ENCODE measurements around the gene TPRN.

TPRN gene

GRCh38 chr9:137235424-137236237 is 35.1 kb upstream of the TPRN start:
- no peak for DNase-seq

- DNase-seq: no peak
These were observed 34.4 kb upstream of the TPRN start for GRCh38 chr9:137234758-137235423.

- DNase-seq: no peak
These were observed 33.6 kb upstream of the TPRN start for GRCh38 chr9:137234055-137234697.

- DNase-seq: no peak
These were observed 32.8 kb upstream of the TPRN start for GRCh38 chr9:137233143-137233980.

GRCh38 chr9:137232510-137232909 is 32.0 kb upstream of the TPRN start:
- DNase-seq: no peak

- DNase-seq: no peak
These were observed 31.6 kb upstream of the TPRN start for GRCh38 chr9:137232101-137232500.

- no peak for DNase-seq
These were observed 31.0 kb upstream of the TPRN start for GRCh38 chr9:137231372-137232039.

GRCh38 chr9:137230705-137231371 is 30.3 kb upstream of the TPRN start, which contains the start of gene SLC34A3:
SLC34A3 (plus strand) TSS chr9:137230901; CDS start chr9:137231703, 802 bp downstream.
- no peak for DNase-seq

GRCh38 chr9:137229903-137230704 is 29.6 kb upstream of the TPRN start:
- DNase-seq: no peak

- DNase-seq: no peak
These were observed 28.7 kb upstream of the TPRN start for GRCh38 chr9:137228968-137229896.

GRCh38 chr9:137228506-137228967 is 28.0 kb upstream of the TPRN start:
- DNase-seq: no peak

- no peak for DNase-seq
These were observed 27.4 kb upstream of the TPRN start for GRCh38 chr9:137227853-137228505.

- peak; percentile 57 for DNase-seq
These were observed 26.7 kb upstream of the TPRN start, which contains the start of gene RNF224 for GRCh38 chr9:137227054-137227852. RNF224 (plus strand) TSS chr9:137227502; CDS start chr9:137228336, 834 bp downstream.

- DNase-seq: no peak
These were observed 26.0 kb upstream of the TPRN start for GRCh38 chr9:137226338-137227053.

GRCh38 chr9:137225699-137226331 is 25.3 kb upstream of the TPRN start:
- no peak for DNase-seq

- no peak for DNase-seq
These were observed 24.5 kb upstream of the TPRN start, which contains the start of gene CYSRT1 for GRCh38 chr9:137224830-137225694. CYSRT1 (plus strand) TSS chr9:137225174; CDS start chr9:137225622, 448 bp downstream.
